ENCODE results near the gene ENOSF1. TPM values are rescaled to one million over a fixed set of nuclear protein-coding genes. Genes with fewer than 3 reads are reported as not detected.

The ENOSF1 gene
- total RNA-seq, 1 experiment from 2014 or later, result 48.7 TPM

DNA sequence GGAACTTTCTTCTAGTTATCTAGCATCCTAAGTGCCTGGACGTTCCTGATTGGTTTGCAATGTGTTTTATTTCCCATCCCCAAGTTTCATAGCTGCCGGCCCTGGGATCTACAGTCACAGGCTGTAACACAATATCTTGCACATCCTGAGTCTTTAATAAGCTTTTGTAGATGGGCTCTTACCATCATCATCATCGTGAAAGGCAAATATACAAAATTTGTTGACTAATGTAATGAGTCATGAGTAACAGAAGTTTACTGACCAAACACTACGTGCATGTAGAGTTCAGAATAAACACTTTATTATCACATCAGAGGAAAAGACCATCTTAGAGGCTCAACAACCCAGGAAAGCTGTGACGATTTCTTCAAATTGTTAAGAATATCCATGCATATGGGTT is 63.1 kb downstream of the ENOSF1 start:
- no peaks in the 10 kb centered on the region; the same call in 1 of the 2 replicates for H3K4me1 ChIP-seq (replicated peaks; ENCODE audit: insufficient read depth)
- H2AFZ ChIP-seq, result no peak overlapping the region
- no peak overlapping the region for H3K4me2 ChIP-seq
- H3K36me3 ChIP-seq (ENCODE audit: low read depth), result no peaks in the 10 kb centered on the region
- H3K27me3 ChIP-seq (ENCODE audit: insufficient read depth, low read depth), result no peaks in the 10 kb centered on the region
- H3K9me3 ChIP-seq (ENCODE audit: insufficient read depth, low read depth), result no peaks in the 10 kb centered on the region
- H3K9me2 ChIP-seq (ENCODE audit: insufficient read depth), result no peaks in the 10 kb centered on the region
- H4K20me1 ChIP-seq (ENCODE audit: insufficient read depth), result no peaks in the 10 kb centered on the region
- H3K79me2 ChIP-seq (ENCODE audit: low read depth), result no peaks in the 10 kb centered on the region
- BruUV-seq (replicated peaks), result no TSS peak
- no peak overlapping the region for H3K27ac ChIP-seq
- ChIA-PET CTCF (no interaction called here), POLR2A (ENCODE audit: unreplicated experiment) (no interaction called here)
- intact Hi-C loops (cut with micrococcal nuclease; ENCODE audit: unreplicated experiment), result no loop called here
- H3F3A ChIP-seq (ENCODE audit: insufficient read depth, low read depth), result no peaks in the 10 kb centered on the region
- no peak for DNase-seq
- no peak for TF ChIP-seq EZH2 (IDR thresholded peaks at IDR 0.05; ENCODE audit: low read depth)
- TF ChIP-seq, protein P1, sequence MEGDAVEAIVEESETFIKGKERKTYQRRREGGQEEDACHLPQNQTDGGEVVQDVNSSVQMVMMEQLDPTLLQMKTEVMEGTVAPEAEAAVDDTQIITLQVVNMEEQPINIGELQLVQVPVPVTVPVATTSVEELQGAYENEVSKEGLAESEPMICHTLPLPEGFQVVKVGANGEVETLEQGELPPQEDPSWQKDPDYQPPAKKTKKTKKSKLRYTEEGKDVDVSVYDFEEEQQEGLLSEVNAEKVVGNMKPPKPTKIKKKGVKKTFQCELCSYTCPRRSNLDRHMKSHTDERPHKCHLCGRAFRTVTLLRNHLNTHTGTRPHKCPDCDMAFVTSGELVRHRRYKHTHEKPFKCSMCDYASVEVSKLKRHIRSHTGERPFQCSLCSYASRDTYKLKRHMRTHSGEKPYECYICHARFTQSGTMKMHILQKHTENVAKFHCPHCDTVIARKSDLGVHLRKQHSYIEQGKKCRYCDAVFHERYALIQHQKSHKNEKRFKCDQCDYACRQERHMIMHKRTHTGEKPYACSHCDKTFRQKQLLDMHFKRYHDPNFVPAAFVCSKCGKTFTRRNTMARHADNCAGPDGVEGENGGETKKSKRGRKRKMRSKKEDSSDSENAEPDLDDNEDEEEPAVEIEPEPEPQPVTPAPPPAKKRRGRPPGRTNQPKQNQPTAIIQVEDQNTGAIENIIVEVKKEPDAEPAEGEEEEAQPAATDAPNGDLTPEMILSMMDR (conservative IDR thresholded peaks at IDR 0.05), result no peak
- H3K4me3 ChIP-seq, result no peak overlapping the region

DNA sequence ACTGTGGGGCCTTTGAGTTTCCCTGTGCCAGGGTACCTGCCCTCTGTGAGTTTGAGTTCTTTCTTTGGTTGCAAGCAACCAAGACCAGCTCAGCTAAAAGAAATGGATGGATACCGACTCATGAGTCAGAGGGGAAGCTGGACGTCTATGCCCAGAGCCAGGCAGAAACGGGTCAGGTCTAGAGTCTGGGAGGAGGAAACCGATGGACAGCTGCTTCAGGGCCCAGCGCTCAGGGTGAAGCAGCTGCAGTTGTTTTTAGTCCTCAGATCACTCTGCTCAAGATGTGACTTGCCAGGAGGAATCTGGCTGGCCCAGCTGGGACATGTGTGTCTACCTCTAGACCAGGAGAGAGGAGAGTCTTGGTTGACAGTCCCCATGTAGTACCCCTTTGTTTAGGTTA is 65.1 kb downstream of the ENOSF1 start:
- H3K27me3 ChIP-seq (ENCODE audit: insufficient read depth, low read depth), result no peaks in the 10 kb centered on the region
- TF ChIP-seq, protein P1 (conservative IDR thresholded peaks at IDR 0.05), result no peak
- TF ChIP-seq EZH2 (IDR thresholded peaks at IDR 0.05; ENCODE audit: low read depth), result no peak
- no peak overlapping the region for H3K4me2 ChIP-seq
- H3K9me2 ChIP-seq (ENCODE audit: insufficient read depth), result no peaks in the 10 kb centered on the region
- H3K27ac ChIP-seq, result no peak overlapping the region
- H2AFZ ChIP-seq, result no peak overlapping the region
- ChIA-PET CTCF (no interaction called here), POLR2A (ENCODE audit: unreplicated experiment) (no interaction called here)
- H4K20me1 ChIP-seq (ENCODE audit: insufficient read depth), result no peaks in the 10 kb centered on the region
- no peak overlapping the region for H3K4me3 ChIP-seq
- no peaks in the 10 kb centered on the region for H3K36me3 ChIP-seq (ENCODE audit: low read depth)
- intact Hi-C loops (cut with micrococcal nuclease; ENCODE audit: unreplicated experiment), result no loop called here
- H3F3A ChIP-seq (ENCODE audit: insufficient read depth, low read depth), result no peaks in the 10 kb centered on the region
- H3K79me2 ChIP-seq (ENCODE audit: low read depth), result no peaks in the 10 kb centered on the region
- H3K9me3 ChIP-seq (ENCODE audit: insufficient read depth, low read depth), result no peaks in the 10 kb centered on the region
- no peaks in the 10 kb centered on the region; the same call in 1 of the 2 replicates for H3K4me1 ChIP-seq (replicated peaks; ENCODE audit: insufficient read depth)
- no TSS peak for BruUV-seq (replicated peaks)
- DNase-seq, result no peak

DNA sequence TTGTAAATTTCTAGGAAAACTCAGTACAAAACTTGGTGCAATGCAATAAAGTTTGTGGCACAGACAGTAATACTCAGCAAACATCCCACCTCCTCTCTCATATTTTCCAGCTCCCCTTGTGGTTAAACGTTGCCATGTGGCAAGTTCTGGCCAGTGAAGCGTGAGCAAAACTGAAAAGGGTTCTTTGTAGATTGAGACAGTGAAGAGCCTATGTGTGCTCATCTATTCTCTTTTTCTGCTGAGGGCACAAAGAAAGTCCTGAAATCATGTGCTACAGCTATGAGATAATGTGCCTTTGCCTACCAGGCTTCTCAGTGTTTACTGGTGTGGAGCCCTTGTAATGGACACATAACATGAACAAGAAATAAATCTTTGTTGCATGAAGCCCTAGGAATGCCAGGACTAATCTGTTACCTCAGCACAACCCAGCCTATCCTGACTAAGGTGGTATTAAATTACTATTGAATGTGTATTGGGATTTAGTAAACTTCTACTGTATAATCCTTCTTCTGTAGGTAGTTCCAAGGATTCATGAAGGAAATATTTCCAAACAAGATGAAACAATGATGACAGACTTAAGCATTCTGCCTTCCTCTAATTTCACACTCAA is 67.9 kb downstream of the ENOSF1 start:
- intact Hi-C loops (cut with micrococcal nuclease; ENCODE audit: unreplicated experiment), result no loop called here
- H4K20me1 ChIP-seq (ENCODE audit: insufficient read depth), result no peaks in the 10 kb centered on the region
- no peak overlapping the region for H3K27ac ChIP-seq
- H3F3A ChIP-seq (ENCODE audit: insufficient read depth, low read depth), result no peaks in the 10 kb centered on the region
- no peaks in the 10 kb centered on the region for H3K9me3 ChIP-seq (ENCODE audit: insufficient read depth, low read depth)
- no peaks in the 10 kb centered on the region for H3K79me2 ChIP-seq (ENCODE audit: low read depth)
- no peak overlapping the region for H3K4me2 ChIP-seq
- TF ChIP-seq, protein P1 (conservative IDR thresholded peaks at IDR 0.05), result no peak; the same call in 1 of the 2 replicates
- TF ChIP-seq EZH2 (IDR thresholded peaks at IDR 0.05; ENCODE audit: low read depth), result no peak
- CTCF ChIA-PET, result no interaction called here
- H3K27me3 ChIP-seq (ENCODE audit: insufficient read depth, low read depth), result no peaks in the 10 kb centered on the region
- H3K9me2 ChIP-seq (ENCODE audit: insufficient read depth), result no peaks in the 10 kb centered on the region
- POLR2A ChIA-PET (ENCODE audit: unreplicated experiment), result no interaction called here
- no peak overlapping the region; the same call in 1 of the 2 replicates for H2AFZ ChIP-seq
- no peak overlapping the region for H3K4me3 ChIP-seq
- no peaks in the 10 kb centered on the region for H3K36me3 ChIP-seq (ENCODE audit: low read depth)
- no TSS peak for BruUV-seq (replicated peaks)
- no peaks in the 10 kb centered on the region; the same call in 1 of the 2 replicates for H3K4me1 ChIP-seq (replicated peaks; ENCODE audit: insufficient read depth)
- no peak for DNase-seq
